GM19023 (cell line): ENCODE data around the gene ZNF282.

Source experiments
- ATAC-seq: cut with Tn5 transposase; IDR thresholded peaks from one replicate; pipeline ENCODE4 v1.9.1; 2021; ENCODE audit warnings: mild to moderate bottlenecking, moderate library complexity; ENCODE audit not compliant: unreplicated experiment

ZNF282 gene

GRCh38 chr7:149188637-149189259 is 6.6 kb upstream of the ZNF282 start:
- ATAC-seq: no peak

GRCh38 chr7:149191851-149192250 is 3.5 kb upstream of the ZNF282 start:
- no peak for ATAC-seq

GRCh38 chr7:149194799-149195179 is 557 bp upstream of the ZNF282 start:
- ATAC-seq: no peak

GRCh38 chr7:149196151-149196704 is 882 bp downstream of the ZNF282 start:
- peak; percentile 20 for ATAC-seq

GRCh38 chr7:149196705-149197171 is 1.4 kb downstream of the ZNF282 start:
- ATAC-seq: peak; percentile 6

GRCh38 chr7:149197675-149198074 is 2.3 kb downstream of the ZNF282 start:
- ATAC-seq: no peak

- ATAC-seq: no peak
Observed at GRCh38 chr7:149198161-149198816, 2.9 kb downstream of the ZNF282 start.

GRCh38 chr7:149199234-149199995 is 4.1 kb downstream of the ZNF282 start:
- no peak for ATAC-seq

GRCh38 chr7:149202831-149203231 is 7.5 kb downstream of the ZNF282 start:
- ATAC-seq: no peak

- ATAC-seq: no peak
Observed at GRCh38 chr7:149205690-149206381, 10.5 kb downstream of the ZNF282 start.

- no peak for ATAC-seq
Observed at GRCh38 chr7:149207324-149208035, 12.1 kb downstream of the ZNF282 start.

- ATAC-seq: no peak
Observed at GRCh38 chr7:149209518-149210269, 14.3 kb downstream of the ZNF282 start.

GRCh38 chr7:149210551-149210950 is 15.2 kb downstream of the ZNF282 start:
- ATAC-seq: no peak

GRCh38 chr7:149214020-149214720 is 18.8 kb downstream of the ZNF282 start:
- no peak for ATAC-seq

GRCh38 chr7:149216402-149216801 is 21.1 kb downstream of the ZNF282 start:
- ATAC-seq: no peak

- ATAC-seq: no peak
Observed at GRCh38 chr7:149217570-149217969, 22.2 kb downstream of the ZNF282 start.

- ATAC-seq: no peak
Observed at GRCh38 chr7:149218469-149219420, 23.4 kb downstream of the ZNF282 start.

- no peak for ATAC-seq
Observed at GRCh38 chr7:149220534-149220933, 25.2 kb downstream of the ZNF282 start.
